ENCODE results near the gene STX1A. TPM values are rescaled to one million over a fixed set of nuclear protein-coding genes. Genes with fewer than 3 reads are reported as not detected.

The STX1A gene
- total and polyA plus RNA-seq, 10 donors = 1.3 to 7.8 (median 4.6) TPM

DNA sequence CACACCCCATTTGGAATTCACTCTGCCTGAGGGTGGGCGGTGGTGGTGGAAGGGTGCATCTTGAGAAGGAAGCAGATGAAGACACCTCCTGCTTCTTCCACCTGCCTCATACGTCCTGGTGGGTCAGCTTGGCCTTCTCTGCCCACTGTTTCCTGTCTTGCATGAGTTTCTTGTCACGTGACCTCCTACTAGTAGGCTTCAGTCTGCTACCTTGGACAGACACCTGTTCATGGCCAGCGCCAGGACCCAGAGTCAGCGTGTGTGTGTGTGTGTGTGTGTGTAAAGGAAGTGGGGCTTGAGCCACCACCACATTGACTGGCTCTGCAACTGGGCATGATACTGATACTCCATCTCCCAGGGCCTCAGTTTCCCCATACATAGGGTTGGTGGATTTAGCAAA is 68.9 kb downstream of the STX1A start:
- DNase-seq = no peak
- Histone ChIP-seq H3K9me3 (no peaks in the 10 kb centered on the region), H3K27ac (no peak overlapping the region), H3K27me3 (replicated peaks in 1 of 7) (peaks cover 0 to 91% (median 40%) of the 10 kb centered on the region in 7 donors), H3K4me1 (peaks cover 3 to 24% (median 12%) of the 10 kb centered on the region in 6 donors), H3K36me3 (no peaks in the 10 kb centered on the region), H3K4me3 (no peak overlapping the region)
- TF ChIP-seq POLR2AphosphoS5 (IDR thresholded peaks at IDR 0.05) (no peak), POLR2A (IDR thresholded peaks at IDR 0.05) (no peak)
- TF ChIP-seq, protein P1, sequence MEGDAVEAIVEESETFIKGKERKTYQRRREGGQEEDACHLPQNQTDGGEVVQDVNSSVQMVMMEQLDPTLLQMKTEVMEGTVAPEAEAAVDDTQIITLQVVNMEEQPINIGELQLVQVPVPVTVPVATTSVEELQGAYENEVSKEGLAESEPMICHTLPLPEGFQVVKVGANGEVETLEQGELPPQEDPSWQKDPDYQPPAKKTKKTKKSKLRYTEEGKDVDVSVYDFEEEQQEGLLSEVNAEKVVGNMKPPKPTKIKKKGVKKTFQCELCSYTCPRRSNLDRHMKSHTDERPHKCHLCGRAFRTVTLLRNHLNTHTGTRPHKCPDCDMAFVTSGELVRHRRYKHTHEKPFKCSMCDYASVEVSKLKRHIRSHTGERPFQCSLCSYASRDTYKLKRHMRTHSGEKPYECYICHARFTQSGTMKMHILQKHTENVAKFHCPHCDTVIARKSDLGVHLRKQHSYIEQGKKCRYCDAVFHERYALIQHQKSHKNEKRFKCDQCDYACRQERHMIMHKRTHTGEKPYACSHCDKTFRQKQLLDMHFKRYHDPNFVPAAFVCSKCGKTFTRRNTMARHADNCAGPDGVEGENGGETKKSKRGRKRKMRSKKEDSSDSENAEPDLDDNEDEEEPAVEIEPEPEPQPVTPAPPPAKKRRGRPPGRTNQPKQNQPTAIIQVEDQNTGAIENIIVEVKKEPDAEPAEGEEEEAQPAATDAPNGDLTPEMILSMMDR (IDR thresholded peaks at IDR 0.05 in 8 of 11, conservative IDR thresholded peaks at IDR 0.05 in 3 of 11) = no peak
- intact Hi-C loops (cut with DNase I; ENCODE audit: low total_unique reads) = no loop called here
- WGBS, 5 donors = 44 to 68% (median 53%) methylated on average over 5 of the region's 5 CpGs

DNA sequence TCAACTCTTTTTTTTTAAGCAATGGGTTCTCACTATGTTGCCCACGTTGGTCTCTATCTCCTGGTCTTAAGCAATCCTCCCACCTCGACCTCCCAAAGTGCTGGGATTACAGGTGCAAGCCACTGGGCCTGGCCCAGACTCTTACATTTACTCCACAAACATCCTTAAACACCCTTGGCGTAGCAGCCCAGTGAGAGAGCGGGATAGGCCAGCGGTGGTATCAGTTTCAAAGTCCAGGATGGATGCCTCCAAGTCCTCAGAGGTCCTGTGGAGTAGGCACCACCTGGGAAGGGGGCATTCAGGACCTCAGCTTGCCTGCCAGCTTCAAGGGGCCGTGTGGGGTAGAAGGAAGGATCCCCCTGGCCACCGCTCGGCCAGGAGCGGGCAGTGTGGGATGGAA is 69.9 kb downstream of the STX1A start:
- DNase-seq = no peak
- TF ChIP-seq, protein P1 (IDR thresholded peaks at IDR 0.05 in 8 of 11, conservative IDR thresholded peaks at IDR 0.05 in 3 of 11) = no peak
- TF ChIP-seq POLR2A (IDR thresholded peaks at IDR 0.05) (no peak), POLR2AphosphoS5 (IDR thresholded peaks at IDR 0.05) (no peak)
- H3K4me3 ChIP-seq = no peak overlapping the region
- H3K4me1 ChIP-seq = peaks cover 3 to 25% (median 12%) of the 10 kb centered on the region in 6 donors
- H3K27me3 ChIP-seq (replicated peaks in 1 of 7) = peaks cover 0 to 100% (median 40%) of the 10 kb centered on the region in 7 donors
- H3K36me3 ChIP-seq = no peaks in the 10 kb centered on the region
- no peak overlapping the region for H3K27ac ChIP-seq
- intact Hi-C loops (cut with DNase I; ENCODE audit: low total_unique reads) = no loop called here
- 26 to 37% (median 33%) methylated on average over 9 of the region's 9 CpGs for whole genome bisulfite sequencing, 5 donors
- H3K9me3 ChIP-seq = no peaks in the 10 kb centered on the region

Small RNAs within 50 kb of the gene (microRNA-seq; reads per million reads assigned to microRNA genes)
- 0 reads per million in 3 donors for gene MIR4284

Small RNAs within 50 kb of the gene (small RNA-seq; reads per million reads assigned to genes)
- gene MIR4284 (0 reads per million in 4 donors), gene RN7SL265P (0 reads per million in 4 donors)

Other genes with a start within 250 kb of the STX1A start
- gene BAZ1B, start 197.4 kb downstream of the STX1A start, total RNA-seq = 10 to 100 TPM; 47.9 to 61.4 (median 56.4) TPM
- gene BAZ1B, start 197.4 kb downstream of the STX1A start, polyA plus RNA-seq = 10 to 100 TPM in 2 of 3 donors, 1 to 10 TPM in 1; 9.2 to 22.3 (median 10.9) TPM
- gene BCL7B, start 162.0 kb downstream of the STX1A start, total RNA-seq = 10 to 100 TPM; 43.6 to 79.2 (median 66.5) TPM
- gene BCL7B, start 162.0 kb downstream of the STX1A start, polyA plus RNA-seq = 10 to 100 TPM; 40.1 to 64.3 (median 43.2) TPM
- gene TBL2, start 141.1 kb downstream of the STX1A start, total RNA-seq = 10 to 100 TPM; 20.5 to 31.2 (median 29.3) TPM
- 10 to 100 TPM in 1 of 3 donors, 1 to 10 TPM in 2; 8.1 to 11.2 (median 9.2) TPM for gene TBL2, start 141.1 kb downstream of the STX1A start, polyA plus RNA-seq
- gene MLXIPL, start 95.1 kb downstream of the STX1A start, total RNA-seq = under 1 TPM in 1 of 7 donors, not detected in 6; 0.23 TPM
- gene MLXIPL, start 95.1 kb downstream of the STX1A start, polyA plus RNA-seq = under 1 TPM; 0.09 to 0.20 (median 0.13) TPM
- 1 to 10 TPM in 4 of 7 donors, under 1 TPM in 3; 0.23 to 1.6 (median 1.0) TPM for gene VPS37D, start 51.8 kb downstream of the STX1A start, total RNA-seq
- 1 to 10 TPM in 1 of 3 donors, under 1 TPM in 2; 0.80 to 1.0 (median 0.86) TPM for gene VPS37D, start 51.8 kb downstream of the STX1A start, polyA plus RNA-seq
- 10 to 100 TPM in 2 of 7 donors, 1 to 10 TPM in 5; 5.6 to 12.7 (median 8.6) TPM for gene DNAJC30, start 36.2 kb downstream of the STX1A start, total RNA-seq
- 10 to 100 TPM in 1 of 3 donors, 1 to 10 TPM in 2; 6.1 to 10.3 (median 8.7) TPM for gene DNAJC30, start 36.2 kb downstream of the STX1A start, polyA plus RNA-seq
- 10 to 100 TPM; 44.2 to 54.8 (median 54.0) TPM for gene BUD23, start 36.1 kb downstream of the STX1A start, total RNA-seq
- 10 to 100 TPM; 62.5 to 71.4 (median 70.7) TPM for gene BUD23, start 36.1 kb downstream of the STX1A start, polyA plus RNA-seq
- gene ABHD11, start 19.1 kb upstream of the STX1A start, total RNA-seq = 10 to 100 TPM; 11.4 to 26.0 (median 20.6) TPM
- gene ABHD11, start 19.1 kb upstream of the STX1A start, polyA plus RNA-seq = 10 to 100 TPM; 13.3 to 17.6 (median 16.3) TPM
- not detected for gene CLDN3, start 50.6 kb upstream of the STX1A start, total RNA-seq
- gene CLDN3, start 50.6 kb upstream of the STX1A start, polyA plus RNA-seq = under 1 TPM; 0.13 to 0.26 (median 0.26) TPM
- 1 to 10 TPM in 1 of 7 donors, under 1 TPM in 5, not detected in 1; 0.13 to 1.0 (median 0.24) TPM for gene CLDN4, start 111.3 kb upstream of the STX1A start, total RNA-seq
- gene CLDN4, start 111.3 kb upstream of the STX1A start, polyA plus RNA-seq = under 1 TPM; 0.33 to 0.77 (median 0.39) TPM
- gene METTL27, start 122.8 kb upstream of the STX1A start, total RNA-seq = 1 to 10 TPM; 1.4 to 8.5 (median 4.4) TPM
- 1 to 10 TPM in 1 of 3 donors, under 1 TPM in 2; 0.59 to 2.6 (median 0.67) TPM for gene METTL27, start 122.8 kb upstream of the STX1A start, polyA plus RNA-seq
- not detected for gene TMEM270, start 141.5 kb upstream of the STX1A start, total RNA-seq
- not detected for gene TMEM270, start 141.5 kb upstream of the STX1A start, polyA plus RNA-seq

Measured in spleen (tissue), 11 donors.